Neuronal stem cell (in vitro differentiated cells): ENCODE results near the gene LOXL1. TPM values are rescaled to one million over a fixed set of nuclear protein-coding genes. Genes with fewer than 3 reads are reported as not detected.

Source experiments
- DNase-seq: peaks from one replicate; pipeline ENCODE4 v3.0.0-alpha.2; 2013; ENCODE audit warnings: low spot score
- H2AFZ ChIP-seq: one replicate; pipeline ENCODE4 v1.6.1; 2013; ENCODE audit warnings: mild to moderate bottlenecking, low read length, inconsistent platforms
- H2AK5ac ChIP-seq: 2 replicates; pipeline ENCODE4 v1.6.1; 2013; ENCODE audit warnings: low read depth, mild to moderate bottlenecking, inconsistent platforms, low read length, moderate library complexity, mixed read lengths
- H2BK120ac ChIP-seq: 2 replicates; pipeline ENCODE4 v1.6.1; 2013; ENCODE audit warnings: low read depth, mild to moderate bottlenecking, inconsistent platforms, low read length, moderate library complexity, mixed read lengths
- H2BK12ac ChIP-seq: one replicate; pipeline ENCODE4 v1.6.1; 2013; ENCODE audit warnings: low read length, inconsistent platforms
- H2BK15ac ChIP-seq: 2 replicates; pipeline ENCODE4 v1.6.1; 2013; ENCODE audit warnings: mild to moderate bottlenecking, low read length, inconsistent platforms, mixed read lengths
- H2BK5ac ChIP-seq: one replicate; pipeline ENCODE4 v1.6.1; 2013; ENCODE audit warnings: inconsistent platforms, mild to moderate bottlenecking, low read length, moderate library complexity
- H3K14ac ChIP-seq: one replicate; pipeline ENCODE4 v1.6.1; 2013; ENCODE audit warnings: low read length, inconsistent platforms
- H3K18ac ChIP-seq: 2 replicates; pipeline ENCODE4 v1.6.1; 2013; ENCODE audit warnings: low read length, inconsistent platforms
- H3K23ac ChIP-seq: 2 replicates; pipeline ENCODE4 v1.6.1; 2013; ENCODE audit warnings: low read depth, mild to moderate bottlenecking, mixed read lengths, low read length, inconsistent platforms; ENCODE audit not compliant: poor library complexity
- H3K27ac ChIP-seq: replicated peaks from 3 replicates; pipeline ENCODE4 v1.5.1; 2013; ENCODE audit warnings: low read length, inconsistent platforms
- H3K27me3 ChIP-seq, 3 experiments: 2 replicates each; pipeline ENCODE4 v1.6.1; 2013; ENCODE audit warnings: low read length in 3 of 3, mild to moderate bottlenecking in 2 of 3, inconsistent platforms in 1 of 3, low read depth in 1 of 3, mixed read lengths in 1 of 3, moderate library complexity in 1 of 3; ENCODE audit not compliant: control insufficient read depth in 3 of 3, insufficient read depth in 3 of 3
- H3K36me3 ChIP-seq, 2 donors: replicated peaks in 1 of 2; 2 replicates each; pipeline ENCODE4 v1.6.1; 2013; ENCODE audit warnings: low read length in 2 of 2; ENCODE audit not compliant: control insufficient read depth in 2 of 2, insufficient read depth in 2 of 2
- H3K4ac ChIP-seq: 2 replicates; pipeline ENCODE4 v1.6.1; 2013; ENCODE audit warnings: inconsistent platforms, mild to moderate bottlenecking, low read length, moderate library complexity
- H3K4me1 ChIP-seq, 2 donors: 1 replicate in 1 of 2; 2 replicates in 1 of 2; pipeline ENCODE4 v1.6.1; 2013; ENCODE audit warnings: low read length in 2 of 2, low read depth in 1 of 2; ENCODE audit not compliant: control insufficient read depth in 2 of 2, insufficient read depth in 1 of 2
- H3K4me2 ChIP-seq: one replicate; pipeline ENCODE4 v1.6.1; 2013; ENCODE audit warnings: mild to moderate bottlenecking, low read length, inconsistent platforms; ENCODE audit not compliant: insufficient read depth, poor library complexity, severe bottlenecking
- H3K4me3 ChIP-seq, 2 donors: 2 replicates each; pipeline ENCODE4 v1.5.1; 2013; ENCODE audit warnings: low read length in 2 of 2, mild to moderate bottlenecking in 2 of 2, inconsistent platforms in 1 of 2, moderate library complexity in 1 of 2
- H3K79me1 ChIP-seq: one replicate; pipeline ENCODE4 v1.6.1; 2013; ENCODE audit warnings: low read depth, mild to moderate bottlenecking, inconsistent platforms, low read length, moderate library complexity
- H3K9ac ChIP-seq: one replicate; pipeline ENCODE4 v1.6.1; 2013; ENCODE audit warnings: mild to moderate bottlenecking, low read depth, low read length, inconsistent platforms; ENCODE audit not compliant: poor library complexity
- H3K9me3 ChIP-seq, 2 donors: replicated peaks in 1 of 2; 2 replicates each; pipeline versions ENCODE3 to v1.6.1; 2013; ENCODE audit warnings: low read length in 2 of 2, mild to moderate bottlenecking in 2 of 2, inconsistent platforms in 1 of 2, low read depth in 1 of 2, mixed read lengths in 1 of 2, moderate library complexity in 1 of 2; ENCODE audit not compliant: control insufficient read depth in 2 of 2, insufficient read depth in 1 of 2
- H4K8ac ChIP-seq: one replicate; pipeline ENCODE4 v1.6.1; 2013; ENCODE audit warnings: low read depth, mild to moderate bottlenecking, inconsistent platforms, low read length, moderate library complexity
- H4K91ac ChIP-seq: one replicate; pipeline ENCODE4 v1.6.1; 2013; ENCODE audit warnings: low read length, low read depth, mild to moderate bottlenecking, inconsistent platforms; ENCODE audit not compliant: poor library complexity
- WGBS, 2 donors: extraction: QIAGEN DNeasy Blood & Tissue Kit; methylation state at CpG; one replicate each; pipeline ENCODE4 v1.1.7; 2013; ENCODE audit warnings: missing lambda C conversion rate in 2 of 2, mixed read lengths in 1 of 2; ENCODE audit not compliant: insufficient read length in 2 of 2, insufficient replicate concordance in 1 of 2; ENCODE audit errors: extremely low coverage in 2 of 2; 5-methylcytosine and 5-hydroxymethylcytosine counted together
- polyA plus RNA-seq, 2 experiments: library from polyadenylated mRNA; stranded (reverse); fragments of 200-250 nt; gene quantifications; one replicate each; pipeline ENCODE4 v1.2.3, GENCODE V29; 2013

The LOXL1 gene, protein sequence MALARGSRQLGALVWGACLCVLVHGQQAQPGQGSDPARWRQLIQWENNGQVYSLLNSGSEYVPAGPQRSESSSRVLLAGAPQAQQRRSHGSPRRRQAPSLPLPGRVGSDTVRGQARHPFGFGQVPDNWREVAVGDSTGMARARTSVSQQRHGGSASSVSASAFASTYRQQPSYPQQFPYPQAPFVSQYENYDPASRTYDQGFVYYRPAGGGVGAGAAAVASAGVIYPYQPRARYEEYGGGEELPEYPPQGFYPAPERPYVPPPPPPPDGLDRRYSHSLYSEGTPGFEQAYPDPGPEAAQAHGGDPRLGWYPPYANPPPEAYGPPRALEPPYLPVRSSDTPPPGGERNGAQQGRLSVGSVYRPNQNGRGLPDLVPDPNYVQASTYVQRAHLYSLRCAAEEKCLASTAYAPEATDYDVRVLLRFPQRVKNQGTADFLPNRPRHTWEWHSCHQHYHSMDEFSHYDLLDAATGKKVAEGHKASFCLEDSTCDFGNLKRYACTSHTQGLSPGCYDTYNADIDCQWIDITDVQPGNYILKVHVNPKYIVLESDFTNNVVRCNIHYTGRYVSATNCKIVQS
- 67.0 TPM for polyA plus RNA-seq (2013, experiment 1 of 2)
- polyA plus RNA-seq (2013, experiment 2 of 2): 68.3 TPM

DNA sequence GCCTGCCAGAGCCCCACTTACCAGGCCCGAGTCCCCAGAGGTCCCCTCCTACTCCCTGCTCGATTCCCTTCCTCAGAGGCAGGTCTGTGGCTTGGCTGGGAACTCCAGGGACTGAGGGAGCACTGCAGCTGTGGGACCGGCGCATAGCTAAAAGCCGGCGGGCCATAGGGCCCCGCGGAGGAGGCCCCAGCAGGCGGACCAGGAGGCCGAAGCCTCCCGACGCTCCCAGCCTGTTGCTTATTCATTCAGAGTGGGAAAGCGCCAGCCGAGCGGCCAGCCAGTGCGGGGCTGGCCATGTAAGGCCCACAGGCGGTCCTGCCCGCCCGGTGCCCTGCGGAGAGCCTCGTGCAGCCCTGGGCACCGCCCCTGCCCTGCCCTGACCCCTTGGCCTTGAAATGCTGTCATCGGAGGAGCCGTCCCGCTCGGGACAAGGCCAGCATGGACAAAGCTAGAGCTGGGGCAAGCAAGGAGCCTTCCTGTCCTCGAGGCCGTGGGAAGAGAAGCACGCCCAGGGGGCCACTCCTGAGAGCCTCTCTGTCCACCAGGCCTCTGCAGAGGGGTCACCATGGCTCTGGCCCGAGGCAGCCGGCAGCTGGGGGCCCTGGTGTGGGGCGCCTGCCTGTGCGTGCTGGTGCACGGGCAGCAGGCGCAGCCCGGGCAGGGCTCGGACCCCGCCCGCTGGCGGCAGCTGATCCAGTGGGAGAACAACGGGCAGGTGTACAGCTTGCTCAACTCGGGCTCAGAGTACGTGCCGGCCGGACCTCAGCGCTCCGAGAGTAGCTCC, at the start of gene LOXL1:
Gene LOXL1, plus strand, starts transcription at position 244 of the 784 bp plus-strand sequence. Its CDS starts 322 bp downstream, at position 566.
- Histone ChIP-seq H3K9ac (peak within 1 kb of the TSS; percentile 93), H3K9me3 (no peaks in the 10 kb centered on the region), H2BK12ac (peak within 1 kb of the TSS; percentile 91), H2BK15ac (peak within 1 kb of the TSS; percentile 94), H3K4me1 (peaks cover 48 to 49% of the 10 kb centered on the region in 2 donors), H3K79me1 (peaks cover 6% of the 10 kb centered on the region), H3K4ac (peak within 1 kb of the TSS; percentile 77), H2BK120ac (peak within 1 kb of the TSS; percentile 95), H2AK5ac (peak within 1 kb of the TSS; percentile 88), H3K23ac (peak within 1 kb of the TSS; percentile 86), H3K18ac (peak within 1 kb of the TSS; percentile 99), H4K91ac (no peak within 1 kb of the TSS), H3K14ac (peak within 1 kb of the TSS; percentile 97), H3K27me3 (peaks cover 0 to 12% (median 2%) of the 10 kb centered on the region in 3 experiments), H2AFZ (peak within 1 kb of the TSS; percentile 97), H3K36me3 (no peaks in the 10 kb centered on the region), H3K4me3 (peak within 1 kb of the TSS; percentile 82 to 86), H4K8ac (no peak within 1 kb of the TSS), H2BK5ac (peak within 1 kb of the TSS; percentile 91), H3K27ac (peak within 1 kb of the TSS; percentile 39), H3K4me2 (peak within 1 kb of the TSS; percentile 94)
- DNase-seq: peak; percentile 64
- WGBS, 2 donors: no CpG with 5 or more reads among the region's 47 CpGs

DNA sequence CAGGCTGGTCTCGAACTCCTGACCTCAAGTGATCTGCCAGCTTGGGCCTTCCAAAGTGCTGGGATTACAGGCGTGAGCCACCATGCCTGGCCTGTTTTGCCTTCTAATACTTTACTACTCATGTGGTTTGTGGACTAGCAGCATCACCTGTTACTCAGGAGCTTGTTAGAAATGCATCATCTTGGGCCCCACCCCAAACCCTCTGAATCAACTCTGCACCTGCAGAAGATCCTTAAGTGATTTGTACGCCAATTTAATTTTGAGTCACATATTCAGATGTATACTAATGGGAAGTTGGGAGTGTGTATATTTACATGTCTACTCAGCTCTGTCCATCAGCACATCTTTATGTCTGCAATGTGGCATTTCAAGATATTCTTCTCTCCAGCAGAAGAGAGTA, 46.8 kb upstream of the LOXL1 start:
- WGBS, 2 donors: no CpG with 5 or more reads among the region's 3 CpGs
- Histone ChIP-seq H3K4ac (no peak overlapping the region), H3K14ac (no peak overlapping the region), H3K27ac (no peak overlapping the region), H4K91ac (no peak overlapping the region), H2BK15ac (no peak overlapping the region), H3K4me3 (no peak overlapping the region), H3K18ac (no peak overlapping the region), H2AK5ac (no peak overlapping the region), H4K8ac (no peak overlapping the region), H3K79me1 (no peaks in the 10 kb centered on the region), H2BK5ac (no peak overlapping the region), H2BK120ac (no peak overlapping the region), H2BK12ac (no peak overlapping the region), H3K4me1 (no peaks in the 10 kb centered on the region), H3K27me3 (peaks cover 0 to 24% (median 2%) of the 10 kb centered on the region in 3 experiments), H3K36me3 (no peaks in the 10 kb centered on the region), H3K9ac (no peak overlapping the region), H3K4me2 (no peak overlapping the region), H2AFZ (no peak overlapping the region), H3K23ac (no peak overlapping the region), H3K9me3 (no peaks in the 10 kb centered on the region)
- DNase-seq: no peak

DNA sequence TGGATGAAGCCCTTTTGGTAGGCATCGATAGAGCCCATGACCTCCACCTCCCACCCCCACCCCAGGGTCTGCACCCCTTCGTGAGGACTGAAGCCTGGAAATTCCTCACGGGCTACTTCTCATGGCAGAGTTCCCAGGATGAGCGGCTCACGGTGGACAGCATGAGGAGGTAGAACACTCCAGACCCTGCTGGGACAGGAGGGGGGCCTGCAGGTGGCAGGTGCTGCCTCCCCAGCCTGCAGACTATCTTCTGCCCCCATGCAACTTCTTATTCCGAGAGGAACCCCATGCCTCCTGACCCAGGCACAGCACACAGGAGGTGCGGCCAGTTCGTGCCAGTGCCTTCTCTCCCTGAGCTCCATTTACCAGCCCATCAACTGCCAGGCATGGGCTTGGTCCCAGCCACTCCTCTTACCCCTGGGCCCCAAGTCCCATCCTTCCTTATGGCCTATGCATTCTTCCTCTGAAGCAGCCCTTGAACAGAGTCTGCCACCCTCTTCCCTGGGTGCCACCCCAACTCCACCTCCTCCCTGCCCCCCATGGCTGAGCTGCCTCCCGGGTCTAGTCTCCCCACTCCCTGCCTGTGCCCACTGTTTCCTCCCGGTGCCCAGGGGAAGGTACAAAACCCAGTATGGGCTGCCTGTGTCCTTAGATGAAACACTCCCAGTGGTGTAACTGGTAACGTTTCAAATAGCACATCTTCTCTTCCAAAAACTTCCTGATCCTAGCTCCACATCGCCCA, 44.5 kb upstream of the LOXL1 start:
- Histone ChIP-seq H3K36me3 (no peaks in the 10 kb centered on the region), H3K9ac (no peak overlapping the region), H3K27ac (no peak overlapping the region), H3K4me3 (no peak overlapping the region), H3K18ac (peak overlapping the region; percentile 42), H3K79me1 (no peaks in the 10 kb centered on the region), H3K27me3 (peaks cover 0 to 28% (median 2%) of the 10 kb centered on the region in 3 experiments), H3K4ac (no peak overlapping the region), H3K4me1 (no peaks in the 10 kb centered on the region), H3K4me2 (no peak overlapping the region), H2AFZ (no peak overlapping the region), H2BK120ac (no peak overlapping the region), H2BK12ac (no peak overlapping the region), H3K9me3 (no peaks in the 10 kb centered on the region), H4K8ac (no peak overlapping the region), H2BK5ac (no peak overlapping the region), H4K91ac (no peak overlapping the region), H3K14ac (no peak overlapping the region), H3K23ac (peak overlapping the region; percentile 44), H2AK5ac (no peak overlapping the region), H2BK15ac (peak overlapping the region; percentile 67)
- no peak for DNase-seq
- WGBS, 2 donors: no CpG with 5 or more reads among the region's 12 CpGs
